ENCODE data around the gene BMERB1. TPM values are rescaled to one million over a fixed set of nuclear protein-coding genes. Genes with fewer than 3 reads are reported as not detected.

The BMERB1 gene
- polyA plus RNA-seq, 1 of the 3 experiments (the other 2 are of a cell fraction), result 33.9 TPM

- DNase-seq, result no peak
- Histone ChIP-seq H3K36me3 (replicated peaks in 1 of 2; ENCODE audit: control insufficient read depth in 1 of 2, insufficient read depth in 2 of 2, low read length in 1 of 2) (no peaks in the 10 kb centered on the region), H3K9me3 (no peaks in the 10 kb centered on the region), H3K4me3 (ENCODE audit: low read depth in 2 of 2, low read length in 1 of 2) (no peak overlapping the region), H3K27ac (ENCODE audit: low read depth in 2 of 2, low read length in 1 of 2) (no peak overlapping the region), H3K9ac (no peak overlapping the region), H2AFZ (ENCODE audit: low read depth) (no peak overlapping the region), H3K27me3 (ENCODE audit: insufficient read depth) (no peaks in the 10 kb centered on the region), H3K4me1 (ENCODE audit: control insufficient read depth in 1 of 2, insufficient read depth in 2 of 2, low read depth in 1 of 2, low read length in 1 of 2) (0 out of 4 replicates have a peak, but pooled peaks cover 0 to 5% of the 10 kb centered on the region in 2 experiments), H4K20me1 (ENCODE audit: insufficient read depth) (peaks cover 4% of the 10 kb centered on the region; the same call in 1 of the 2 replicates), H3K9me2 (no peaks in the 10 kb centered on the region), H3F3A (replicated peaks; ENCODE audit: insufficient read depth) (no peaks in the 10 kb centered on the region), H3K4me2 (no peak overlapping the region), H3K79me2 (ENCODE audit: insufficient read depth) (peaks cover 14% of the 10 kb centered on the region; the same call in 1 of the 2 replicates)
- ChIA-PET CTCF (no interaction called here), POLR2A (no interaction called here)
- WGBS (ENCODE audit: low lambda C conversion rate), result 92% methylated on average over 3 of the region's 3 CpGs
- TF ChIP-seq TEAD4 (IDR thresholded peaks at IDR 0.05; ENCODE audit: borderline replicate concordance, insufficient read depth) (no peak), SMC3 (IDR thresholded peaks at IDR 0.05; ENCODE audit: low read depth, low read length) (no peak), MEF2A (IDR thresholded peaks at IDR 0.05; ENCODE audit: borderline replicate concordance, low read depth) (no peak), TCF12 (IDR thresholded peaks at IDR 0.05) (no peak), USF2 (IDR thresholded peaks at IDR 0.05; ENCODE audit: borderline replicate concordance, low read depth, low read length) (no peak), NRF1 (IDR thresholded peaks at IDR 0.05; ENCODE audit: low read depth, low read length) (no peak), EZH2phosphoT487 (IDR thresholded peaks at IDR 0.05; ENCODE audit: borderline replicate concordance, low read depth) (no peak), GATA2 (CRISPR knock-in tag; IDR thresholded peaks at IDR 0.05) (no peak), FOXJ3 (CRISPR knock-in tag; IDR thresholded peaks at IDR 0.05) (no peak), RAD21 (IDR thresholded peaks at IDR 0.05; ENCODE audit: low read length) (no peak), NFIC (IDR thresholded peaks at IDR 0.05; ENCODE audit: borderline replicate concordance) (no peak), TAF1 (IDR thresholded peaks at IDR 0.05; ENCODE audit: borderline replicate concordance, low read depth, low read length) (no peak), RFX5 (IDR thresholded peaks at IDR 0.05; ENCODE audit: low read length) (no peak), POLR2AphosphoS5 (IDR thresholded peaks at IDR 0.05; ENCODE audit: low read depth, low read length) (no peak)
These were observed 23.0 kb downstream of the BMERB1 start for GRCh38 chr16:15457400-15457799.

- 81% methylated on average over 4 of the region's 4 CpGs for WGBS (ENCODE audit: low lambda C conversion rate)
- no peaks in the 10 kb centered on the region for H3K36me3 ChIP-seq (replicated peaks in 1 of 2; ENCODE audit: control insufficient read depth in 1 of 2, insufficient read depth in 2 of 2, low read length in 1 of 2)
- ChIA-PET POLR2A (no interaction called here), CTCF (no interaction called here)
- no peak overlapping the region for H3K9ac ChIP-seq
- TF ChIP-seq SIN3A (IDR thresholded peaks at IDR 0.05; ENCODE audit: borderline replicate concordance, low read depth, low read length) (no peak), RFX5 (IDR thresholded peaks at IDR 0.05; ENCODE audit: low read length) (no peak), FOSL2 (IDR thresholded peaks at IDR 0.05; ENCODE audit: borderline replicate concordance, low read depth) (no peak), FOXJ3 (CRISPR knock-in tag; IDR thresholded peaks at IDR 0.05) (no peak), SMC3 (IDR thresholded peaks at IDR 0.05; ENCODE audit: low read depth, low read length) (no peak), FOXM1 (IDR thresholded peaks at IDR 0.05; ENCODE audit: low read depth) (no peak), CTCF (IDR thresholded peaks at IDR 0.05) (no peak), MEF2A (IDR thresholded peaks at IDR 0.05; ENCODE audit: borderline replicate concordance, low read depth) (no peak), MXI1 (IDR thresholded peaks at IDR 0.05; ENCODE audit: low read depth, low read length) (no peak), NRF1 (IDR thresholded peaks at IDR 0.05; ENCODE audit: low read depth, low read length) (no peak), GABPA (IDR thresholded peaks at IDR 0.05; ENCODE audit: low read depth) (no peak), POLR2AphosphoS5 (IDR thresholded peaks at IDR 0.05; ENCODE audit: low read depth, low read length) (no peak), PBX3 (IDR thresholded peaks at IDR 0.05) (no peak), MAX (IDR thresholded peaks at IDR 0.05; ENCODE audit: low read depth) (no peak), USF2 (IDR thresholded peaks at IDR 0.05; ENCODE audit: borderline replicate concordance, low read depth, low read length) (no peak)
- no peaks in the 10 kb centered on the region for H3K9me2 ChIP-seq
- peaks cover 14% of the 10 kb centered on the region; the same call in 1 of the 2 replicates for H3K79me2 ChIP-seq (ENCODE audit: insufficient read depth)
- no peak overlapping the region for H3K4me3 ChIP-seq (ENCODE audit: low read depth in 2 of 2, low read length in 1 of 2)
- no peak overlapping the region for H2AFZ ChIP-seq (ENCODE audit: low read depth)
- H4K20me1 ChIP-seq (ENCODE audit: insufficient read depth), result peaks cover 4% of the 10 kb centered on the region; the same call in 1 of the 2 replicates
- H3K4me1 ChIP-seq (ENCODE audit: control insufficient read depth in 1 of 2, insufficient read depth in 2 of 2, low read depth in 1 of 2, low read length in 1 of 2), result 0 out of 4 replicates have a peak, but pooled peaks cover 0 to 5% of the 10 kb centered on the region in 2 experiments
- no peaks in the 10 kb centered on the region for H3K27me3 ChIP-seq (ENCODE audit: insufficient read depth)
- DNase-seq, result no peak
- H3K4me2 ChIP-seq, result no peak overlapping the region
- H3K27ac ChIP-seq (ENCODE audit: low read depth in 2 of 2, low read length in 1 of 2), result no peak overlapping the region
- H3K9me3 ChIP-seq, result no peaks in the 10 kb centered on the region
- H3F3A ChIP-seq (replicated peaks; ENCODE audit: insufficient read depth), result no peaks in the 10 kb centered on the region
These were observed 23.6 kb downstream of the BMERB1 start for GRCh38 chr16:15457958-15458357.
